Peyer's patch (tissue), 4 donors: ENCODE measurements around the gene PRSS16. TPM values are rescaled to one million over a fixed set of nuclear protein-coding genes. Genes with fewer than 3 reads are reported as not detected.

Experiments used
- DNase-seq, 3 donors: peaks; one replicate each; pipeline ENCODE4 v3.0.0-alpha.2; 2017 to 2019
- H3K27ac ChIP-seq, 4 donors: fragments of 200-600 bp; sonication (generic); one replicate each; pipeline ENCODE4 v1.5.1; 2016 to 2019
- H3K27me3 ChIP-seq, 2 donors: fragments of 200-600 bp; sonication (generic); one replicate each; pipeline ENCODE4 v1.5.1; 2019
- H3K36me3 ChIP-seq, 3 donors: fragments of 200-600 bp; sonication (generic); one replicate each; pipeline ENCODE4 v1.5.1; 2016 to 2019
- H3K4me1 ChIP-seq, 4 donors: fragments of 200-600 bp; sonication (generic); one replicate each; pipeline ENCODE4 v1.5.1; 2016 to 2019
- H3K4me3 ChIP-seq, 4 donors: fragments of 200-600 bp; sonication (generic); 1 replicate in 3 of 4; 2 replicates in 1 of 4; pipeline ENCODE4 v1.5.1; 2016 to 2019; ENCODE audit warnings: mild to moderate bottlenecking in 1 of 4
- H3K9me3 ChIP-seq, 4 donors: fragments of 200-600 bp; sonication (generic); one replicate each; pipeline ENCODE4 v1.5.1; 2016 to 2019; ENCODE audit warnings: mild to moderate bottlenecking in 1 of 4
- CTCF ChIP-seq, 6 experiments: fragments of 450-650 bp in 4 of 6; fragments of 200-600 bp in 2 of 6; sonication (generic) in 1 of 6; IDR thresholded peaks; one replicate each; pipeline ENCODE4 v1.5.1; 2017 to 2019; ENCODE audit warnings: antibody characterized with exemption in 6 of 6, mild to moderate bottlenecking in 3 of 6, moderate library complexity in 1 of 6
- POLR2A ChIP-seq, 2 donors: fragments of 450-650 bp; IDR thresholded peaks; one replicate each; pipeline ENCODE4 v1.5.1; 2017; ENCODE audit warnings: antibody characterized with exemption in 2 of 2, mild to moderate bottlenecking in 2 of 2, moderate library complexity in 2 of 2
- total RNA-seq, 4 donors: library from RNA; depleted of rRNA; stranded (reverse); fragments of >200 nt; gene quantifications; one replicate each; pipeline ENCODE4 v1.1.0, GENCODE V29; 2016

Gene PRSS16
- total RNA-seq, 4 donors from 2014 or later: 5.0 to 37.1 (median 29.8) TPM

- Histone ChIP-seq H3K9me3 (no peaks in the 10 kb centered on the region), H3K27me3 (peaks cover 0 to 5% of the 10 kb centered on the region in 2 donors), H3K27ac (peak overlapping the region; percentile 81 to 97 (median 90)), H3K4me1 (no peaks in the 10 kb centered on the region), H3K4me3 (peak overlapping the region; percentile 64 to 78 (median 69)), H3K36me3 (no peaks in the 10 kb centered on the region)
- TF ChIP-seq CTCF (IDR thresholded peaks at IDR 0.05) (peak in 5 of 6 experiments; percentile 6 to 59 (median 49)), POLR2A (IDR thresholded peaks at IDR 0.05) (peak; percentile 73 to 88)
- DNase-seq: peak; percentile 75 to 94 (median 92)
These were observed 4.2 kb downstream of the PRSS16 start for GRCh38 chr6:27251606-27252251.

- H3K4me1 ChIP-seq: no peaks in the 10 kb centered on the region
- TF ChIP-seq CTCF (IDR thresholded peaks at IDR 0.05) (no peak), POLR2A (IDR thresholded peaks at IDR 0.05) (no peak)
- DNase-seq: no peak
- H3K27me3 ChIP-seq: peaks cover 0 to 5% of the 10 kb centered on the region in 2 donors
- H3K27ac ChIP-seq: no peak overlapping the region
- no peaks in the 10 kb centered on the region for H3K36me3 ChIP-seq
- H3K9me3 ChIP-seq: no peaks in the 10 kb centered on the region
- no peak overlapping the region for H3K4me3 ChIP-seq
These were observed 7.1 kb downstream of the PRSS16 start for GRCh38 chr6:27254566-27254965.

GRCh38 chr6:27255866-27256265, 8.4 kb downstream of the PRSS16 start:
- TF ChIP-seq CTCF (IDR thresholded peaks at IDR 0.05) (no peak), POLR2A (IDR thresholded peaks at IDR 0.05) (no peak)

GRCh38 chr6:27260369-27260768, 12.9 kb downstream of the PRSS16 start:
- no peaks in the 10 kb centered on the region for H3K36me3 ChIP-seq
- TF ChIP-seq POLR2A (IDR thresholded peaks at IDR 0.05) (no peak), CTCF (IDR thresholded peaks at IDR 0.05) (no peak)
- DNase-seq: no peak
- H3K27me3 ChIP-seq: no peaks in the 10 kb centered on the region
- no peak overlapping the region for H3K4me3 ChIP-seq
- no peak overlapping the region for H3K27ac ChIP-seq
- no peaks in the 10 kb centered on the region for H3K9me3 ChIP-seq
- H3K4me1 ChIP-seq: no peaks in the 10 kb centered on the region

More at GRCh38 chr6:27255866-27256265, 8.4 kb downstream of the PRSS16 start:
- H3K27ac ChIP-seq: no peak overlapping the region
- H3K4me1 ChIP-seq: no peaks in the 10 kb centered on the region
- no peak overlapping the region for H3K4me3 ChIP-seq
- H3K36me3 ChIP-seq: no peaks in the 10 kb centered on the region
- DNase-seq: no peak
- no peaks in the 10 kb centered on the region for H3K9me3 ChIP-seq
- H3K27me3 ChIP-seq: peaks cover 0 to 5% of the 10 kb centered on the region in 2 donors

GRCh38 chr6:27260836-27261375, 13.4 kb downstream of the PRSS16 start:
- H3K9me3 ChIP-seq: no peaks in the 10 kb centered on the region
- no peaks in the 10 kb centered on the region for H3K27me3 ChIP-seq
- TF ChIP-seq CTCF (IDR thresholded peaks at IDR 0.05): no peak
- TF ChIP-seq POLR2A (IDR thresholded peaks at IDR 0.05): no peak
- H3K36me3 ChIP-seq: no peaks in the 10 kb centered on the region
- no peak overlapping the region for H3K27ac ChIP-seq
- no peak overlapping the region for H3K4me3 ChIP-seq
- no peaks in the 10 kb centered on the region for H3K4me1 ChIP-seq
- no peak for DNase-seq
